ENCODE results near the gene BMPER.

The BMPER gene

DNA sequence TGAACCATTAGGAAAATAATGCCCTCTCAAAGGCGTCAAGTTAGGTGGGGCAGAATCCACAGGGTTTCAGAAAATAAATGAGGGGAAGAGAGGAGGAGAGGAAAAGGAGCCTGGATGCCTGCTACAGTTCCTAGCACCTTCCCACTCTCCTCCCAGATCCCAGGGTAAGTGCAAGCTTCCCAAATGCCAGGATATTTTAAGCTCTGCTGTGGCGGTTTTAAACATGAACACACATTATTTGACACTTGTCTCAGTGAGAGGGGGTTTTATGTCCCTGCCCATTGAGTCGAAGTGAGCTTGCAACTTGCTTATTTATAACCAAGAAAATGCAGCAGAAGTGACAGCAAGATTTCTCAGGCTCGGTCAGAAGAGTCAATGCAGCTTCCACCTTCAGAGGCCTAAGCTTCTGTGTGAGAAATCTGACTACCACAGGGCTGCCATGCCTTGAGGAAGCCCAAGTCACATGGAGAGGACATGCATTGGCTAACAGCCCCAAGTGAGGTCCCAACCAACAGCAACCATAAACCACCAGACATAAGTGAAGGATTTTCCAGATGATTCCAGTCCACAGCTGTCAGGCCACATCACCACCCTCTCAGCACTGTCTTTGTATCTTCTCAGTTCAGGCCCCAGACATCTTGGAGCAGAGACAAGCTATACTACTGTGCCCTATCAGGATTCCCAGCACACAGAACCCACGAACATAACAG, 17.9 kb upstream of the BMPER start:
- H3K4me3 ChIP-seq (ENCODE audit: low read depth, low read length): no peak overlapping the region

- H3K4me3 ChIP-seq (ENCODE audit: low read depth, low read length): no peak overlapping the region
Measured at GRCh38 chr7:33888166-33888565, 17.2 kb upstream of the BMPER start.

DNA sequence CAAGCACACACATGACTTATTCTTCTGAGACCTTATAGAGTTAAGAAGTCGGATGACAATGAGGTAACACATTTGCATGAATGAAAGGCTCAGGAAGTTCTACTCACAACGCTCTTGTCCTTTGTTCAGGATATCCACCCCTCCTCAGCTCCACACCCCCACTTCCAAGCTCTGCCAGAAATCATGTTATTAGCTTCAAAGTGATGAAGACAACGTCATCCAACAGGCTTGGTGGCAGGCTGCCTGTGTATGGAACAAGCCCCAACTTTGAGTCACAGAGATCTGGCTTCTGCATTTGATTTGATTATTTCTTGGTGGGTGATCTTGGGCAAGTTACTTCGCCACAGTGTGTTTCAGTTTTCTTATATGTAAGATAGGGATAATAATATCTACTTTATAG, 12.4 kb upstream of the BMPER start:
- no peak overlapping the region for H3K4me3 ChIP-seq (ENCODE audit: low read depth, low read length)

DNA sequence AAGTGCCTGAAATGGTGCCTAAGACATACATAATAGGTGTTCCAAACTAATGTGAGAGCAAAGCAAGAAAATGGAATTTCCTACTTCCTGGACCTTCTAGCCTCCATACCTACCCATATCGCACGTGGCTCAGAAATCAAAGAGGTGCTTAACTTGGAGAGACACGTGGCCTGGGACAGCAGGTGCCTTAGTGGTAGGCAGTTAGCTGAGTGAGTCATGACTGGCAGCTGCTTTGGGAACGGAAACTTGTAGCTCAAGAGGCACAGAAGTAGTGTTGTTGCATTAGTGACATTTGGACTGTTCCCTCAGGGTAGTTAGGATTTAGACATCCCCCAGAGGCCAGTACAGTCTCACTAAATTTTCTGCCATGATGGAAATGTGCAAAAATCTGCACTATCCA, 12.0 kb upstream of the BMPER start:
- H3K4me3 ChIP-seq (ENCODE audit: low read depth, low read length): no peak overlapping the region

GRCh38 chr7:33895025-33895804, 10.1 kb upstream of the BMPER start:
- H3K4me3 ChIP-seq (ENCODE audit: low read depth, low read length): no peak overlapping the region

DNA sequence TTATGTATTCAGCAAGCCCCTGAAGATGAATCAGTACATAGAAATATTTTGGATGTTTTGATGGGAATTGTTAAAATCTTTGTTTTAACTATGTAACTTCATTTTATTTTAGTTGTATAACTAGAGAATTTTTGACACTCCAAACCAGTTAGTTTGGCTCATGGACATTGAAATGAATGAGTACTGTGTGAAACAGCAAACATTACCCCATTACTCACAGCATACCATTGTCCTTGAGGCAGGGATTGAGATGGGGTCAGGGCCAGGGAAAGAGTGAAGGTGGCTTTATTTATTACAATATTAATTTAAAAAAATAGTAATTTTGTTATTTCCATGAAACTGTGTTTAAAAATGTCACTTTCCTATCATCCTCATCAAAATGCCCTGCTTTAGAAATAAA, 4.8 kb upstream of the BMPER start:
- no peak overlapping the region for H3K4me3 ChIP-seq (ENCODE audit: low read depth, low read length)

- no peak overlapping the region for H3K4me3 ChIP-seq (ENCODE audit: low read depth, low read length)
Measured at GRCh38 chr7:33901199-33901598, 4.1 kb upstream of the BMPER start.

- H3K4me3 ChIP-seq (ENCODE audit: low read depth, low read length): no peak overlapping the region
Measured at GRCh38 chr7:33901847-33902246, 3.5 kb upstream of the BMPER start.

DNA sequence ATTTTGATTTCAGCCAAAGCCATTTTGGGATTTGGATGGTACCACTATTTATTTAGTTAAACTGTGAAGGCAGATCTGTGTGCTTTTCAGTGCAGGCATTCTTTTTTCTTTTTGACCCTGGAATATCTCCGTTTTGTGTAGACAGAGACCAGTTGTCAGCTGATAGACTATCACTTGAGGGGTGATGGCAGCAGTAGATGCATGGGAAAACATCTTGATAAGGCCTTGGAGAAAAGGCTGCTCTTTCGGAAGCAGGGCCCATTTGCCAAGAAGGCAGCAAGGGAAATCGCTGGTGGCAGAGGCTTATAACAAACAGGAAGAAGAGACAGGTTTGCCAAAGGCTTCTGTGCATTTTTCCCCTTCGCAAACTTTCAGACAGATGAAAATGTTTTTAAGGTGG, 2.6 kb upstream of the BMPER start:
- H3K4me3 ChIP-seq (ENCODE audit: low read depth, low read length): no peak overlapping the region

DNA sequence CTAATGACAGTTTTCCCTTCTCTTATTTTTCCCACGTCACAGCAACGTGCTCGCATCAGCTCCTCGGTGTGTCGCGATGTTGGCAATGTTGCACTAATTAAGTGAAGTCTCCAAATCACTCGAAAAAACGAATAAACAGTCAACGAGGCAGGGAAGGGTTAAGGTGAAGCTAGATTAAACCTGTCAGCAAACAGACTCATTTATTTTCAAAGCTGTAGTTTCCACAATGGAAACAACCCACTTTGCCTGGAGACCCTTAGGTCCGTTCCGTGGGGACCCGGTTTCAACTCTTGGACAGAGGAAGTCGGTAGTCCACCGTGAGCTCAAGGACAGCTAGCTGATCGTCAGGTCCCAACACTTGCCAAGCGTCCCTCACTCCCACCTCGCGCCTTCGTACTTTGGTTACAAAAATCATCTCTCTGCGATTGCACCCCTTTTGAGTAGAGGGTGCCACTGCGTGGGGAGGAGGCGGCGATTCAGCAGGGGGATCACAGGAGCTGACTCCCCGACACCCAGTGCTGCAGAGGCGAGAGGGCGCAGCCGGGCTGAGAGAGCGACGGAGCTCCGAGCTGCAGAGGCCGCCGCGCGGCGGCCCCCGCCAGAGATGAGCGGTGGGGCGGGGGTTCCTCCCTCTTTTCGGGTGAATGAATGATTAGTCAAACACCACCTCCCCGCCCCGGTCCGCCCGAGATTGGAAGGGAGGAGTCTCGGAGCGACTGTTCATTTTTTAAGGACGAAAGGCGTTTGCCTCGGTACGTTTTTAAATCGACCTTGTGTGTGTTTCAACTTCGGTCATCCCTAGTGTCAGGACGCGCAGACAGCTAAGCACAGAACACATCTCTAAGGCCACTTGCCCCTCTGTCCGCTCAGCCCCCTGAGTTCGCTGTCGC, 1.3 kb upstream of the BMPER start:
- H3K4me3 ChIP-seq (ENCODE audit: low read depth, low read length): peak overlapping the region; percentile 60

DNA sequence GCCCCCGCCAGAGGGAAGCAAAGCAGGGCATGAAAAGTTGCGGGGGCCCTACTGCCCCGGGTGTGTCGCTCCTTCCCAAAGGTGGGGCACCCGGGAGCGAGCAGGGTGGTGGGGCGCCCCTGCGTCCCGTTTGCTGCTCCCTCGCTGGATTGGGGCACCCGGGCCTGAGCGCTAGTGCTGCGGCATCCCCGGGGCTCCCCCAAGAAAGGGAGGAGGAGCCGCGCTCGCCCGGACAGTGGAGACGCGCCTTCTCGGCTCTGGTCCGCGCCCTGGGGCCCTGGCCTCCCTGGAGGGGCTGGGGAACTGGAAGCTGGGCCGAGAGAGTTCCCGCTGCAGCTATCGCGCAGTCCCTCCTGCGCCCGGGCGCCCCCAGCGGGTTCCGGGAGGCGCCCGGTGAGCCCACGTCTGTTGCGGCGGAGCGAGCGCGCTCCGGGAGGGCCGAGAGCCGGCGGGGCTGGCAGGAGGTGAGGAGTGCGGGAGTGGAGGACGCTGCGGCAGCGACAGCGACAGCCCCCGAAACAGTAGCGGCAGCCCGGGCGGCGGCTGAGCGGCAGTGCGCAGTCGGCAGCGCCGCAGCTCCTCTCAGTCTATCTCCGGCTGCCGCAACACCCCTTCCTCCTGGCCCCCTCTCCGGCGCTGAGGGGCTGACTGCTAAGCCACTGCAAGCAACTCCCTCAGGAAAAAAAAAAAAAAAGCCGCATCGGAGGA, 504 bp upstream of the BMPER start:
- H3K4me3 ChIP-seq (ENCODE audit: low read depth, low read length): peak overlapping the region; percentile 60

- no peak overlapping the region for H3K4me3 ChIP-seq (ENCODE audit: low read depth, low read length)
Measured at GRCh38 chr7:33906697-33907096, 1.4 kb downstream of the BMPER start.

DNA sequence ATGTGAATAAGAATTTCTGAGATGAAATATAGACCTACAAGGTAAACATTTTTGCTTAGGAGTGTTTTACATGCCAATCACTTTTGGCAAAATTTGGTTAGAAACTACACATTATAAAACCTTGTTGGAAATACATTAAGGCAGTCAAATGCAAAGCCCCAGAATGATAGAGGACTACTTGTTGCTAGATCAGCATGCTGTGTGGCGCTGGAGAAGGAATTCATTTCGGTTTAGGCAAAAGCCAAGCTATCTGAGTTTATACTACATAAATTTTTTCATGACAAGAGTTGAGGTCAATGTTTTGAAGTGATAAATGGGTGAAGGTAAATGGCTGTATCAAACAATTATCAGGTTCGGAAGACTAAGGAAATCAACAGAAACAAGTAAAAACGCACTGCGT, 2.3 kb downstream of the BMPER start:
- H3K4me3 ChIP-seq (ENCODE audit: low read depth, low read length): no peak overlapping the region

DNA sequence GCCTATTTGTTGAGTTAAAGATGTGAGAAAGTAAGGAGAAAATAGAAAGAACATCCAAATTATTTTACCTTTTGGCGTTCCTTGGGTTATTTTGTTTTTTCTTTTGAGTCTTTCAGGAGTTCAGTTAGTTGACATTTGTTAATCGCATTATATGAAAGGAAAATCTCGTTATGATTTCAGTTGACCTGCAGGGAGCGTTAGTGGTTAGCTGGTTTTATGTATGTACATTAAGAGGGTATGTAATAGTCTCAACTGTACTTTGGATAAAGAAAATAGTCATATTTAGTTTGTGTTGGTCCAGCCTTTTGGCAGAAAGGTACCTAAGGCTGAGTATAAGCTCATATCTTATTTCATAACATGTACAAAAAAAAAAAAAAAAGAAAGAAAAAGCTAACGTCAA, 4.0 kb downstream of the BMPER start:
- H3K4me3 ChIP-seq (ENCODE audit: low read depth, low read length): no peak overlapping the region

DNA sequence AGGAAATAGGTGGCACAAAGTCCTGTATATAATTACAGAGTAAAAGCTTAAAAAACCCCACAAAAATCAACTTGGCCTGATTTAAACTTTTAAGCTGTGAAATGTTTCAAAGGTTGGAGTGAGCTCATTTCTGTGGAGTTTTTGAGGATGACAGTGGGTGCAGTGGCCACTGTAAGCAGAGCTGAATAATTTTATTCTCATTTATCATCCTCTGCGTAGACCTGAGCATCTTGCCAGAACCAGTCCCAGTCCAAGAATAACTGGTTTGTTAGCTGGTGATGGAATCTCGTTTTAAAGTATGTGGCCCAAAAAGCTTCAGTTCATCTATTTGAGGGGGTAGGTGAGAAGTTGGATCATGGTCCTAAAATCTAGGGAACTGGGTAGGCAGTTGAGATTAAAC, 4.4 kb downstream of the BMPER start:
- H3K4me3 ChIP-seq (ENCODE audit: low read depth, low read length): no peak overlapping the region

- H3K4me3 ChIP-seq (ENCODE audit: low read depth, low read length): no peak overlapping the region
Measured at GRCh38 chr7:33910756-33911155, 5.4 kb downstream of the BMPER start.

- no peak overlapping the region for H3K4me3 ChIP-seq (ENCODE audit: low read depth, low read length)
Measured at GRCh38 chr7:33916357-33917081, 11.2 kb downstream of the BMPER start.

DNA sequence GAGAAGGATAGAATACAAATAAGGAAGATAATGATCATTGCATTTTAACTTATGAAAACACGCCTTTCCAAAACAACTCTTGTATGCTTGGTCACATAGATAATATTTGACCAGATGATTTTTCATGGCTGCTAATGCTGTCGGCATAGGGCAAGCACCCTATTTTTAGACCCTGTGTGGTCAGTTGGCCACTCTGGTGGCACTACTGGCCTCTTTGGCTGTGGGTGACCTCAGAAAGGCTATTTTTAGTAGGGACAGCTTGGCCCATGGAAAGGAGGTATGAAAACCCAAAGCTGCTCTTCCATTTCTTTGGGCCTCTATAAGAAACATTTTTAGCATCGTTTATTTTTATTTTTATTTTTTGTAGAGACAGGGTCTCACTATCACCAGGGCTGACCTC, 12.3 kb downstream of the BMPER start:
- no peak overlapping the region for H3K4me3 ChIP-seq (ENCODE audit: low read depth, low read length)

GRCh38 chr7:33918438-33919143, 13.3 kb downstream of the BMPER start:
- no peak overlapping the region for H3K4me3 ChIP-seq (ENCODE audit: low read depth, low read length)

DNA sequence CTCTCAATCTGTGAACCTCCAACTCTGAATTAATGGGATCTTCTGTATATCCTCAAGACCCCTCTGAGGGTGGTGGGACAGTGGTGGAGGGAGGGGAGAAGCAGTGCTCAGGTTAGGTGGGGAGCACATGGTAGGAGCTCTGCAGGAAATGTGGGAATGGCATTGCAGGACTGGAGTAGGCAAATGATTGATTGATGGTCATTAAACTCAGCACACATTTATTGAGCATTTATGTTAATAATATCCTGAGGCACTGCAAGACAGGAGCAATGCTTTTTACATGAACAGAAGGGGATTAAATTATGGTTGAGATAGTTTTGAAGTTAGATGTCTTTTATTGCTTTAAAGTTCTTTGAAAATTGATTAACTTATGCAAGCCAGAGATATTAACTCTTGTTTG, 14.1 kb downstream of the BMPER start:
- H3K4me3 ChIP-seq (ENCODE audit: low read depth, low read length): no peak overlapping the region

All from iPS-11a (cell line).